Measurements from ENCODE around the gene BTG2. TPM values are rescaled to one million over a fixed set of nuclear protein-coding genes. Genes with fewer than 3 reads are reported as not detected.

The BTG2 gene
- total RNA-seq, 1 experiment from 2014 or later = 2.9 TPM

- Histone ChIP-seq H4K91ac (ENCODE audit: insufficient read length, low read depth, low read length) (no peak overlapping the region), H3K4ac (ENCODE audit: low read depth, low read length) (no peak overlapping the region), H2BK15ac (ENCODE audit: low read depth, low read length) (no peak overlapping the region), H3K79me1 (ENCODE audit: insufficient read depth, low read depth, low read length, poor library complexity, severe bottlenecking) (no peaks in the 10 kb centered on the region), H2AK5ac (ENCODE audit: insufficient read length, low read length) (no peak overlapping the region), H3K9ac (ENCODE audit: extremely low read depth, insufficient read length, low read length) (no peak overlapping the region), H3K14ac (ENCODE audit: insufficient read depth, low read length) (no peak overlapping the region), H4K8ac (replicated peaks; ENCODE audit: insufficient read length, low read depth, low read length) (no peak overlapping the region), H2BK120ac (ENCODE audit: low read depth, low read length, poor library complexity, severe bottlenecking) (no peak overlapping the region), H3K18ac (ENCODE audit: insufficient read length, low read depth, low read length) (no peak overlapping the region), H3K27ac (ENCODE audit: insufficient read length, low read depth, low read length) (no peak overlapping the region), H3K23me2 (ENCODE audit: insufficient read length, low read depth, low read length, poor library complexity, severe bottlenecking) (peaks cover 4% of the 10 kb centered on the region), H2BK20ac (ENCODE audit: low read depth, low read length, poor library complexity, severe bottlenecking) (no peak overlapping the region), H4K5ac (ENCODE audit: insufficient read length, low read depth, low read length) (no peak overlapping the region), H3K27me3 (ENCODE audit: insufficient read depth, low read length) (peaks cover 12% of the 10 kb centered on the region; the same call in 1 of the 2 replicates), H3T11ph (ENCODE audit: low read length) (no peak overlapping the region), H3K56ac (ENCODE audit: insufficient read length, low read depth, low read length) (no peak overlapping the region), H2BK12ac (ENCODE audit: insufficient read length, low read depth, low read length) (no peak overlapping the region), H3K9me3 (ENCODE audit: control insufficient read depth, low read depth, low read length) (no peaks in the 10 kb centered on the region), H3K4me1 (ENCODE audit: insufficient read depth, low read length) (no peaks in the 10 kb centered on the region; the same call in 1 of the 2 replicates), H4K20me1 (ENCODE audit: control insufficient read depth, insufficient read depth, insufficient read length) (peaks cover 4% of the 10 kb centered on the region), H3K4me2 (ENCODE audit: insufficient read depth, insufficient read length, low read length) (no peak overlapping the region), H3K23ac (ENCODE audit: insufficient read length, low read depth, low read length) (no peak overlapping the region), H2AFZ (ENCODE audit: low read length) (no peak overlapping the region), H3K79me2 (ENCODE audit: insufficient read depth, low read length) (no peaks in the 10 kb centered on the region), H2BK5ac (ENCODE audit: insufficient read length, low read length) (no peak overlapping the region)
- Mint-ChIP-seq H3K27me3 (ENCODE audit: low read depth) (peaks cover 94% of the 10 kb centered on the region), H3K27ac (no peak overlapping the region), H3K36me3 (ENCODE audit: insufficient read depth in 1 of 3, low read depth in 3 of 3) (no peaks in the 10 kb centered on the region), H3K4me3 (no peak overlapping the region), H3K9me3 (no peaks in the 10 kb centered on the region), H3K4me1 (peaks cover 38 to 59% of the 10 kb centered on the region in 2 experiments)
- DNase-seq = no peak
- TF ChIP-seq CTCF (conservative IDR thresholded peaks at IDR 0.05) = no peak
Observed at GRCh38 chr1:203322500-203323179, 17.3 kb downstream of the BTG2 start.
